ENCODE data around the gene CD101. TPM values are rescaled to one million over a fixed set of nuclear protein-coding genes. Genes with fewer than 3 reads are reported as not detected.

CD101 gene
- total RNA-seq, 2 donors from 2014 or later, result 0.97 to 1.4 TPM

DNA sequence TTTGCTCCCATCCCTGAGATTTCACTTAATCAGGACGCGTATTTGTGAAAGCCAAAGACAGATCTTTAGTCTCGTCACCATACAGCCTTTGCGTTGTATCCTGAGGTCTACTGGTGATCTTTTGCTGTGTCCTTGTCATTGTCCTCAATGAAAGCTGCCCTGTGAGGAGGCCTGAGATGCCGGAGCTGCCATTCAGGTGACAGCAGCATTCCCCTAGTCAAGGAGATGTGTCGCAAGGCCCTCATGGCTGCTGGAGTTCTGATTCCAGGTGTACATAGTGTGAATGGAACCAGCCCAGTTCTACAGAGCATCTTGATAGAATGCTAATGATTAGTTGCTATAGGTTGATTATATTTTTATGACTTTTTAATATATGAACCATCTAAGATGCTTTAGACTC, 82.7 kb downstream of the CD101 start:
- 80 to 94% methylated on average over 5 to 6 of the region's 6 CpGs for WGBS, 2 experiments (ENCODE audit: insufficient coverage in 1 of 2, insufficient read length in 1 of 2)
- Mint-ChIP-seq H3K36me3 (ENCODE audit: low read depth) (peaks cover 48% of the 10 kb centered on the region), H3K27me3 (ENCODE audit: insufficient read depth) (no peaks in the 10 kb centered on the region)

More for the DNA sequence above, 82.7 kb downstream of the CD101 start:
- Histone ChIP-seq H3K9me3 (ENCODE audit: control insufficient read depth, low read length) (no peaks in the 10 kb centered on the region), H3K27me3 (ENCODE audit: control insufficient read depth, insufficient read depth, low read length, poor library complexity, severe bottlenecking) (no peaks in the 10 kb centered on the region), H3K4me3 (ENCODE audit: low read length) (no peak overlapping the region), H3K36me3 (ENCODE audit: control insufficient read depth, insufficient read depth, low read length) (peaks cover 62% of the 10 kb centered on the region), H3K4me1 (ENCODE audit: control insufficient read depth, insufficient read depth, low read length) (no peaks in the 10 kb centered on the region), H3K27ac (ENCODE audit: low read depth, low read length) (no peak overlapping the region), H3K9ac (ENCODE audit: extremely low read depth, low read length, poor library complexity, severe bottlenecking) (no peak overlapping the region)
- H3K4me1 Mint-ChIP-seq, result peaks cover 6% of the 10 kb centered on the region
- no peak for DNase-seq
- H3K27ac Mint-ChIP-seq, result no peak overlapping the region
- TF ChIP-seq, protein P1, sequence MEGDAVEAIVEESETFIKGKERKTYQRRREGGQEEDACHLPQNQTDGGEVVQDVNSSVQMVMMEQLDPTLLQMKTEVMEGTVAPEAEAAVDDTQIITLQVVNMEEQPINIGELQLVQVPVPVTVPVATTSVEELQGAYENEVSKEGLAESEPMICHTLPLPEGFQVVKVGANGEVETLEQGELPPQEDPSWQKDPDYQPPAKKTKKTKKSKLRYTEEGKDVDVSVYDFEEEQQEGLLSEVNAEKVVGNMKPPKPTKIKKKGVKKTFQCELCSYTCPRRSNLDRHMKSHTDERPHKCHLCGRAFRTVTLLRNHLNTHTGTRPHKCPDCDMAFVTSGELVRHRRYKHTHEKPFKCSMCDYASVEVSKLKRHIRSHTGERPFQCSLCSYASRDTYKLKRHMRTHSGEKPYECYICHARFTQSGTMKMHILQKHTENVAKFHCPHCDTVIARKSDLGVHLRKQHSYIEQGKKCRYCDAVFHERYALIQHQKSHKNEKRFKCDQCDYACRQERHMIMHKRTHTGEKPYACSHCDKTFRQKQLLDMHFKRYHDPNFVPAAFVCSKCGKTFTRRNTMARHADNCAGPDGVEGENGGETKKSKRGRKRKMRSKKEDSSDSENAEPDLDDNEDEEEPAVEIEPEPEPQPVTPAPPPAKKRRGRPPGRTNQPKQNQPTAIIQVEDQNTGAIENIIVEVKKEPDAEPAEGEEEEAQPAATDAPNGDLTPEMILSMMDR (conservative IDR thresholded peaks at IDR 0.05), result no peak
- H3K4me3 Mint-ChIP-seq, result no peak overlapping the region
- no peaks in the 10 kb centered on the region for H3K9me3 Mint-ChIP-seq

Other genes starting within 250 kb of the CD101 start
- gene CD2, start 247.3 kb upstream of the CD101 start, total RNA-seq, result not detected
- 10 to 100 TPM; 41.6 to 43.2 TPM for gene PTGFRN, start 91.8 kb upstream of the CD101 start, total RNA-seq
- 10 to 100 TPM; 70.9 to 71.9 TPM for gene TTF2, start 58.6 kb downstream of the CD101 start, total RNA-seq
- 10 to 100 TPM; 13.4 to 16.5 TPM for gene TRIM45, start 120.0 kb downstream of the CD101 start, total RNA-seq
- not detected for gene VTCN1, start 209.2 kb downstream of the CD101 start, total RNA-seq